G401 (cell line): ENCODE data around the gene UBE4A. TPM values are rescaled to one million over a fixed set of nuclear protein-coding genes. Genes with fewer than 3 reads are reported as not detected.
A peak's percentile ranks its signal among the peaks of the same experiment; 100 is the strongest.
"Not testable (repeated sequence)": the region's sequence is repeated elsewhere in the genome, so short reads cannot be mapped to it uniquely, and the experiment has no call there.

Source experiments
- DNase-seq: peaks from one replicate; pipeline ENCODE4 v3.0.0-alpha.2; 2015; ENCODE audit warnings: low spot score
- in situ Hi-C: cut with HindIII; loops from 2 replicates; pipeline ENCODE4 v1.10.0; 2016; ENCODE audit warnings: low sequenced_read_pairs, mixed read lengths
- total RNA-seq: library from RNA; depleted of rRNA; stranded (reverse); fragments of >200 nt; shearing (Covaris generic); gene quantifications from 2 replicates; pipeline ENCODE4 v1.2.3, GENCODE V29; 2014

Gene UBE4A
- total RNA-seq, 1 experiment from 2014 or later = 35.0 TPM

GRCh38 chr11:118382954-118383353 is 23.6 kb downstream of the UBE4A start:
- DNase-seq = no peak
- in situ Hi-C loops = no loop called here

- DNase-seq = no peak
- in situ Hi-C loops = no loop called here
Observed at GRCh38 chr11:118383657-118384056, 24.3 kb downstream of the UBE4A start.

- in situ Hi-C loops = no loop called here
- no peak for DNase-seq
Observed at GRCh38 chr11:118396097-118396501, 36.7 kb downstream of the UBE4A start.

- in situ Hi-C loops = no loop called here
- DNase-seq = no peak
Observed at GRCh38 chr11:118397448-118397847, 38.0 kb downstream of the UBE4A start.

GRCh38 chr11:118398791-118399559 is 39.6 kb downstream of the UBE4A start:
- DNase-seq = no peak
- in situ Hi-C loops = no loop called here

GRCh38 chr11:118401151-118401879 is 41.9 kb downstream of the UBE4A start, which contains the start of gene ATP5MG:
ATP5MG (plus strand) TSS chr11:118401606; CDS start chr11:118401666, 60 bp downstream.
- DNase-seq = peak; percentile 93
- in situ Hi-C loops = no loop called here

- in situ Hi-C loops = no loop called here
- no peak for DNase-seq
Observed at GRCh38 chr11:118401880-118402590, 42.6 kb downstream of the UBE4A start.

GRCh38 chr11:118402594-118402993 is 43.2 kb downstream of the UBE4A start:
- in situ Hi-C loops, DNase-seq: not testable (repeated sequence)

GRCh38 chr11:118406599-118407166 is 47.3 kb downstream of the UBE4A start:
- no peak for DNase-seq
- in situ Hi-C loops = no loop called here

- DNase-seq = no peak
- in situ Hi-C loops = no loop called here
Observed at GRCh38 chr11:118410055-118410745, 50.8 kb downstream of the UBE4A start.

GRCh38 chr11:118411530-118411929 is 52.1 kb downstream of the UBE4A start:
- no peak for DNase-seq
- in situ Hi-C loops = no loop called here

GRCh38 chr11:118412921-118413320 is 53.5 kb downstream of the UBE4A start:
- in situ Hi-C loops = no loop called here

GRCh38 chr11:118415062-118415738 is 55.8 kb downstream of the UBE4A start:
- no peak for DNase-seq
- in situ Hi-C loops = no loop called here

More at GRCh38 chr11:118412921-118413320, 53.5 kb downstream of the UBE4A start:
- DNase-seq = no peak

- in situ Hi-C loops = no loop called here
- peak; percentile 49 for DNase-seq
Observed at GRCh38 chr11:118415739-118416068, 56.3 kb downstream of the UBE4A start.

- in situ Hi-C loops, DNase-seq: not testable (repeated sequence)
Observed at GRCh38 chr11:118416900-118417299, 57.5 kb downstream of the UBE4A start.

GRCh38 chr11:118417801-118418200 is 58.4 kb downstream of the UBE4A start:
- in situ Hi-C loops = no loop called here

GRCh38 chr11:118418766-118419165 is 59.4 kb downstream of the UBE4A start:
- DNase-seq = no peak
- in situ Hi-C loops = no loop called here

More at GRCh38 chr11:118417801-118418200, 58.4 kb downstream of the UBE4A start:
- DNase-seq = no peak

- DNase-seq = no peak
- in situ Hi-C loops = no loop called here
Observed at GRCh38 chr11:118427707-118428106, 68.3 kb downstream of the UBE4A start.
